Esophagus squamous epithelium (tissue), 4 donors: ENCODE results near the gene GSAP.

ENCODE experiments used
- CTCF ChIP-seq, 6 experiments: fragments of 450-650 bp in 4 of 6; fragments of 200-600 bp in 2 of 6; sonication (generic) in 2 of 6; IDR thresholded peaks; one replicate each; pipeline ENCODE4 v1.5.1; 2016 to 2019; ENCODE audit warnings: antibody characterized with exemption in 6 of 6, mild to moderate bottlenecking in 4 of 6, moderate library complexity in 4 of 6
- POLR2A ChIP-seq, 4 donors: fragments of 450-650 bp; IDR thresholded peaks; one replicate each; pipeline ENCODE4 v1.6.1; 2017; ENCODE audit warnings: antibody characterized with exemption in 4 of 4, mild to moderate bottlenecking in 4 of 4, moderate library complexity in 3 of 4

GRCh38 chr7:77359599-77359998, 56.5 kb downstream of the GSAP start:
- no peak for TF ChIP-seq CTCF (IDR thresholded peaks at IDR 0.05)
- TF ChIP-seq POLR2A (IDR thresholded peaks at IDR 0.05): no peak
